Activated CD4-positive, alpha-beta T cell treated with anti-CD3 and anti-CD28 coated beads, Interleukin-2, amount 10 ng/mL, durations not matched to agents 7 days and 5 days (primary cell): ENCODE data around the gene ZNRD2. TPM values are rescaled to one million over a fixed set of nuclear protein-coding genes. Genes with fewer than 3 reads are reported as not detected.

Source experiments
- CTCF ChIA-PET: fragments of 350-600 bp; sonication (Branson Sonifier 250); formaldehyde crosslinking; loops from one replicate; lab custom pipeline; 2021; ENCODE audit warnings: antibody characterized with exemption; lab: Charles Lee
- POLR2A ChIA-PET: fragments of 350-600 bp; sonication (Branson Sonifier 250); formaldehyde crosslinking; loops from one replicate; lab custom pipeline; 2021; ENCODE audit warnings: antibody characterized with exemption; lab: Charles Lee
- DNase-seq: peaks from one replicate; pipeline ENCODE4 v3.0.0-alpha.2; 2020
- H3K27ac Mint-ChIP-seq: one replicate; pipeline ENCODE4 v1.8.0; 2021; ENCODE audit warnings: mild to moderate bottlenecking, moderate library complexity, mixed read lengths
- H3K27me3 Mint-ChIP-seq: one replicate; pipeline ENCODE4 v1.8.0; 2021; ENCODE audit warnings: mixed read lengths
- H3K36me3 Mint-ChIP-seq: one replicate; pipeline ENCODE4 v1.8.0; 2021; ENCODE audit warnings: low read depth, mixed read lengths
- H3K4me1 Mint-ChIP-seq: one replicate; pipeline ENCODE4 v1.8.0; 2021; ENCODE audit warnings: mixed read lengths
- H3K4me3 Mint-ChIP-seq: one replicate; pipeline ENCODE4 v1.8.0; 2021; ENCODE audit warnings: mild to moderate bottlenecking, moderate library complexity, mixed read lengths
- H3K9me3 Mint-ChIP-seq: one replicate; pipeline ENCODE4 v1.8.0; 2021; ENCODE audit warnings: mixed read lengths
- total RNA-seq, 2 experiments: library from RNA; stranded (reverse); gene quantifications; one replicate each; pipeline ENCODE4 v1.2.3, GENCODE V29; 2021

The ZNRD2 gene
- total RNA-seq, 2 experiments from 2014 or later: 32.4 to 35.4 TPM

DNA sequence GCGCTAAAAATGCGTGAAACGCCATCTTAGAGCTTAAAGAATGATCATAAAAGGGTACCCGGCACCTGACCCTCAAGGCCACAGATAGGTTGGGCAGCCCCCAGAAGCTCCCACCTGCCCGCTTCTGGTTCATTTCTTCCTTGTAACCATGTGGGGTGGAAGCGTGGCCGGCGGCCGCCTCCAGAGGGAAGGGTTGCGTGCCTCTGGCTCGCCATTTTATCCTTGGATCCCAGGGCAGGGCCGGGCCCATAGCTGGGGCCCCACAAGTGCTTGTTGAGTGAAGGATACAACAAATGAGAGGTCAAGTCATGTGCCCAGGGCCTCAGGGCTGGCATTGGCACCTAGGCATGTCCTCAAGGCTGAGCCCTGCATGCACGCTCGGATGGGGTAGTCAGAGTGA is 51.2 kb downstream of the ZNRD2 start:
- ChIA-PET POLR2A (no interaction called here), CTCF (no interaction called here)
- no peak for DNase-seq
- Mint-ChIP-seq H3K4me3 (no peak overlapping the region), H3K27me3 (no peaks in the 10 kb centered on the region), H3K4me1 (peaks cover 23% of the 10 kb centered on the region), H3K36me3 (peaks cover 37% of the 10 kb centered on the region), H3K9me3 (no peaks in the 10 kb centered on the region), H3K27ac (no peak overlapping the region)

Other genes starting within 250 kb of the ZNRD2 start
- 10 to 100 TPM; 61.1 to 75.6 TPM for gene DPF2, start 236.6 kb upstream of the ZNRD2 start, total RNA-seq
- under 1 TPM; 0.42 to 0.79 TPM for gene TIGD3, start 215.7 kb upstream of the ZNRD2 start, total RNA-seq
- gene SLC25A45, start 187.8 kb upstream of the ZNRD2 start, total RNA-seq: 10 to 100 TPM; 40.9 TPM
- 10 to 100 TPM; 49.5 to 52.1 TPM for gene FRMD8, start 183.8 kb upstream of the ZNRD2 start, total RNA-seq
- gene NEAT1, start 147.7 kb upstream of the ZNRD2 start, total RNA-seq: 100 to 1,000 TPM; 463 to 610 TPM
- 1,000 to 10,000 TPM; 7,183 to 8,252 TPM for gene MALAT1, start 71.4 kb upstream of the ZNRD2 start, total RNA-seq
- gene SCYL1, start 45.4 kb upstream of the ZNRD2 start, total RNA-seq: 10 to 100 TPM; 59.1 to 62.1 TPM
- gene LTBP3, start 12.1 kb upstream of the ZNRD2 start, total RNA-seq: 10 to 100 TPM; 80.2 to 92.5 TPM
- gene FAM89B, start 2.1 kb downstream of the ZNRD2 start, total RNA-seq: 10 to 100 TPM; 34.1 to 42.1 TPM
- 10 to 100 TPM; 69.2 to 96.7 TPM for gene EHBP1L1, start 5.6 kb downstream of the ZNRD2 start, total RNA-seq
- 1 to 10 TPM in 1 of 2 experiments, under 1 TPM in 1; 1.00 to 3.3 TPM for gene KCNK7, start 25.3 kb downstream of the ZNRD2 start, total RNA-seq
- gene MAP3K11, start 43.7 kb downstream of the ZNRD2 start, total RNA-seq: 10 to 100 TPM; 61.0 to 67.1 TPM
- gene PCNX3, start 45.3 kb downstream of the ZNRD2 start, total RNA-seq: 10 to 100 TPM; 47.7 to 50.2 TPM
- 100 to 1,000 TPM; 229 to 235 TPM for gene SIPA1, start 67.6 kb downstream of the ZNRD2 start, total RNA-seq
- gene RELA, start 92.4 kb downstream of the ZNRD2 start, total RNA-seq: 10 to 100 TPM; 76.7 to 79.8 TPM
- 10 to 100 TPM; 60.8 to 72.3 TPM for gene KAT5, start 141.8 kb downstream of the ZNRD2 start, total RNA-seq
- gene RNASEH2C, start 150.3 kb downstream of the ZNRD2 start, total RNA-seq: 10 to 100 TPM; 74.9 to 86.3 TPM
- gene AP5B1, start 210.5 kb downstream of the ZNRD2 start, total RNA-seq: 10 to 100 TPM; 17.4 to 20.2 TPM
- not detected for gene OVOL1, start 216.6 kb downstream of the ZNRD2 start, total RNA-seq